ENCODE measurements around the gene BCLAF1.
A peak's percentile ranks its signal among the peaks of the same experiment; 100 is the strongest.

BCLAF1 gene, protein sequence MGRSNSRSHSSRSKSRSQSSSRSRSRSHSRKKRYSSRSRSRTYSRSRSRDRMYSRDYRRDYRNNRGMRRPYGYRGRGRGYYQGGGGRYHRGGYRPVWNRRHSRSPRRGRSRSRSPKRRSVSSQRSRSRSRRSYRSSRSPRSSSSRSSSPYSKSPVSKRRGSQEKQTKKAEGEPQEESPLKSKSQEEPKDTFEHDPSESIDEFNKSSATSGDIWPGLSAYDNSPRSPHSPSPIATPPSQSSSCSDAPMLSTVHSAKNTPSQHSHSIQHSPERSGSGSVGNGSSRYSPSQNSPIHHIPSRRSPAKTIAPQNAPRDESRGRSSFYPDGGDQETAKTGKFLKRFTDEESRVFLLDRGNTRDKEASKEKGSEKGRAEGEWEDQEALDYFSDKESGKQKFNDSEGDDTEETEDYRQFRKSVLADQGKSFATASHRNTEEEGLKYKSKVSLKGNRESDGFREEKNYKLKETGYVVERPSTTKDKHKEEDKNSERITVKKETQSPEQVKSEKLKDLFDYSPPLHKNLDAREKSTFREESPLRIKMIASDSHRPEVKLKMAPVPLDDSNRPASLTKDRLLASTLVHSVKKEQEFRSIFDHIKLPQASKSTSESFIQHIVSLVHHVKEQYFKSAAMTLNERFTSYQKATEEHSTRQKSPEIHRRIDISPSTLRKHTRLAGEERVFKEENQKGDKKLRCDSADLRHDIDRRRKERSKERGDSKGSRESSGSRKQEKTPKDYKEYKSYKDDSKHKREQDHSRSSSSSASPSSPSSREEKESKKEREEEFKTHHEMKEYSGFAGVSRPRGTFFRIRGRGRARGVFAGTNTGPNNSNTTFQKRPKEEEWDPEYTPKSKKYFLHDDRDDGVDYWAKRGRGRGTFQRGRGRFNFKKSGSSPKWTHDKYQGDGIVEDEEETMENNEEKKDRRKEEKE

GRCh38 chr6:136289579-136290409 is at the start of gene BCLAF1:
Gene BCLAF1 (minus strand): TSS chr6:136289846. CDS start chr6:136279866, 9,980 bp downstream.
- H3K9ac ChIP-seq (ENCODE audit: low read depth in 1 of 2, low read length in 2 of 2), result peak within 1 kb of the TSS; percentile 99 to 100
- H3K27ac ChIP-seq (ENCODE audit: low read depth, low read length), result peak within 1 kb of the TSS; percentile 99
- H3K4me3 ChIP-seq (ENCODE audit: low read depth in 1 of 2, low read length in 2 of 2), result peak within 1 kb of the TSS; percentile 96 to 99
- no peaks in the 10 kb centered on the region for H3K27me3 ChIP-seq (ENCODE audit: control insufficient read depth in 1 of 2, insufficient read depth in 2 of 2, low read length in 2 of 2)
- H3K36me3 ChIP-seq (ENCODE audit: control insufficient read depth in 1 of 2, insufficient read depth in 2 of 2, low read length in 2 of 2), result no peaks in the 10 kb centered on the region
- no peaks in the 10 kb centered on the region for H3K9me3 ChIP-seq (ENCODE audit: control insufficient read depth in 1 of 2, low read length in 2 of 2)
- peaks cover 31 to 33% of the 10 kb centered on the region in 2 donors for H3K4me1 ChIP-seq (ENCODE audit: control insufficient read depth in 1 of 2, insufficient read depth in 2 of 2, low read length in 2 of 2)

DNA sequence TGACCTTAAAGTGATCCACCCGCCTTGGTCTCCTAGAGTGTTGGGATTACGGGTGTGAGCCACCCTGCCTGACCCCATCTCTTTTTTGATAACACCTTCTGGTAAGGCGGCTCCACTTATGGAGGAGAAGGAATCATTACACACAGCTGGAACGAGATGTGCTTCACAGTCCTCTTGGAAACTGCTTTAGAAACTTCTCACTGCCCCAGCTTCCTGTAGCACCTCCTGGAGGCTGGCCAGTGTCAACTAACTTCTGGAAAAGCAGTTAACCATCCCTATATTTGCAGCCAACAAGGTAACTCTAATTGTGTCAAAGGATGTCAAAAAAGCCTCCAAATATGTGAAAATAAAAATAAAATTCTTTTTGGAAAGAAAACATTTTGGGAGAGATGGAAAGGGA is 48.8 kb upstream of the BCLAF1 start:
- H3K27ac ChIP-seq (ENCODE audit: low read depth, low read length), result no peak overlapping the region
- H3K36me3 ChIP-seq (ENCODE audit: control insufficient read depth in 1 of 2, insufficient read depth in 2 of 2, low read length in 2 of 2), result no peaks in the 10 kb centered on the region
- no peaks in the 10 kb centered on the region for H3K9me3 ChIP-seq (ENCODE audit: control insufficient read depth in 1 of 2, low read length in 2 of 2)
- no peak overlapping the region for H3K4me3 ChIP-seq (ENCODE audit: low read depth in 1 of 2, low read length in 2 of 2)
- H3K27me3 ChIP-seq (ENCODE audit: control insufficient read depth in 1 of 2, insufficient read depth in 2 of 2, low read length in 2 of 2), result no peaks in the 10 kb centered on the region
- H3K4me1 ChIP-seq (ENCODE audit: control insufficient read depth in 1 of 2, insufficient read depth in 2 of 2, low read length in 2 of 2), result no peaks in the 10 kb centered on the region
- H3K9ac ChIP-seq (ENCODE audit: low read depth in 1 of 2, low read length in 2 of 2), result no peak overlapping the region

DNA sequence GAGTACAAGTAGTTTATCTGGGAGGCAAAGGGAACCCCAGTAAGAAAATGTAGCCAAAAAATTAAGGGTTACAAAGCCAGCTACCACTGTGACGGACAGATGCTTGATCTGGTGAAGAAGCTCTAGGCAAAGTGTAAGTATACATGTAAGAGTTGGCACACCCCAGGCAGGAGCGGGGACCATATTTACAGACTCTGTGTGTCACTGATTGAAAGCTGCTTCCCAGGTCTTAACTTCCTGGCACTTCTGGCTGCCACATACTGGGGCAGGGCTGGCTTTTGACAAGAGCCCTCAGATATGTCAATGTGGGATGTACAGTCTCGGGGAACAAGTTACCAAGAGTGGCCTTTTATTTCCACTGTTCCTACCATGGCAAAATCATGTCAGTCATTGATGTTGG is 48.0 kb upstream of the BCLAF1 start:
- Histone ChIP-seq H3K4me3 (ENCODE audit: low read depth in 1 of 2, low read length in 2 of 2) (no peak overlapping the region), H3K9ac (ENCODE audit: low read depth in 1 of 2, low read length in 2 of 2) (no peak overlapping the region), H3K27ac (ENCODE audit: low read depth, low read length) (no peak overlapping the region), H3K36me3 (ENCODE audit: control insufficient read depth in 1 of 2, insufficient read depth in 2 of 2, low read length in 2 of 2) (no peaks in the 10 kb centered on the region), H3K9me3 (ENCODE audit: control insufficient read depth in 1 of 2, low read length in 2 of 2) (no peaks in the 10 kb centered on the region), H3K4me1 (ENCODE audit: control insufficient read depth in 1 of 2, insufficient read depth in 2 of 2, low read length in 2 of 2) (no peaks in the 10 kb centered on the region), H3K27me3 (ENCODE audit: control insufficient read depth in 1 of 2, insufficient read depth in 2 of 2, low read length in 2 of 2) (no peaks in the 10 kb centered on the region)

DNA sequence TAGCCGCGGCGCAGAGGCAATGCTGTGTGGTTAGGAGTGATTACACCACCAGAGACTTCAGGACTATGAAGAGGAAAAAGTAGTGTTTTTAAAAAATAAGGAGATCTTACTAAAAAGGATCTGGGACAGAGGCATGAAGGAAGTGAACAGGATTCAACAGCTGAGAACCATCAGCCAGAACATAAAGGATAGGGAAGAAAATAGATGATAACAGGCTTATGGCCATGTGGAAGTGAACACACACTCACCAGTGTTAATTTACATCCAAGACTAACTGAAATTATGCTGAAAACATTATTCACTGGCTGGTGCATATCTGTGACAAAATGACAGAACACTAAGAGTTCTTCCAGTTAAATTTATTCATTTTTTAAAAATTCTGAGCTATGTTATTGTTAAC is 47.5 kb upstream of the BCLAF1 start:
- Histone ChIP-seq H3K4me1 (ENCODE audit: control insufficient read depth in 1 of 2, insufficient read depth in 2 of 2, low read length in 2 of 2) (no peaks in the 10 kb centered on the region), H3K9ac (ENCODE audit: low read depth in 1 of 2, low read length in 2 of 2) (no peak overlapping the region), H3K27me3 (ENCODE audit: control insufficient read depth in 1 of 2, insufficient read depth in 2 of 2, low read length in 2 of 2) (no peaks in the 10 kb centered on the region), H3K9me3 (ENCODE audit: control insufficient read depth in 1 of 2, low read length in 2 of 2) (no peaks in the 10 kb centered on the region), H3K36me3 (ENCODE audit: control insufficient read depth in 1 of 2, insufficient read depth in 2 of 2, low read length in 2 of 2) (no peaks in the 10 kb centered on the region), H3K27ac (ENCODE audit: low read depth, low read length) (no peak overlapping the region), H3K4me3 (ENCODE audit: low read depth in 1 of 2, low read length in 2 of 2) (no peak overlapping the region)

DNA sequence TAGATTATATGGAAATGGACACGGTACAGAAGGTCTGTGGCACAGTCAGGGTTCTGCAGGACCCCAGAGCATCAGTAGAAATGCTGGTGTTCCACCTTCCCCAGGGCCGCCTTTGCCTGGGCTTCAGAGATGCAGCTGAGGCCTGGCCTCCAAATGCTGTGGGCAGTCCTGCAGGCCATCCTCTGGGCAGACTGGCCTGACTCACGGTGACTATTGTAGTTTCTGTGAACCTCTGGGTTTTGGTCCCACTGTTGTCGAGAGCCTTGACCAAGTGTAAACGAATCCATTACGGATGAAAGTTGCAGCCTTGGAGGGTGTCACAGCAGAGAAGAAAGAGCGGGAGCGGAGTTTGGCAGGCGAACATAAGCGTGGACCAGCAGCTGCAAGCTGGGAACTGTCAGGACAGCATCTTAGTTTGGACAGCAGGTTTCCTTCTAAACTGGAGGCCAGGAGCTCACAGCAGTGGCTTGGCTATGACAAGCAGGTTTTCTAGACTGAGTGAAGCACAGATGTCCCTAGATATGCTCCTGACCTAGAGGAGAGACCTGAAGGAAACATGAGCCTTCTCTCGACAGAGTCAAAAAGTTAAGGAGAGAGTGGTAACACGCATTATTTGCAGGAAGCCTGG is 46.2 kb upstream of the BCLAF1 start:
- Histone ChIP-seq H3K27ac (ENCODE audit: low read depth, low read length) (no peak overlapping the region), H3K9me3 (ENCODE audit: control insufficient read depth in 1 of 2, low read length in 2 of 2) (no peaks in the 10 kb centered on the region), H3K27me3 (ENCODE audit: control insufficient read depth in 1 of 2, insufficient read depth in 2 of 2, low read length in 2 of 2) (no peaks in the 10 kb centered on the region), H3K4me3 (ENCODE audit: low read depth in 1 of 2, low read length in 2 of 2) (no peak overlapping the region), H3K36me3 (ENCODE audit: control insufficient read depth in 1 of 2, insufficient read depth in 2 of 2, low read length in 2 of 2) (no peaks in the 10 kb centered on the region), H3K9ac (ENCODE audit: low read depth in 1 of 2, low read length in 2 of 2) (no peak overlapping the region), H3K4me1 (ENCODE audit: control insufficient read depth in 1 of 2, insufficient read depth in 2 of 2, low read length in 2 of 2) (no peaks in the 10 kb centered on the region)

DNA sequence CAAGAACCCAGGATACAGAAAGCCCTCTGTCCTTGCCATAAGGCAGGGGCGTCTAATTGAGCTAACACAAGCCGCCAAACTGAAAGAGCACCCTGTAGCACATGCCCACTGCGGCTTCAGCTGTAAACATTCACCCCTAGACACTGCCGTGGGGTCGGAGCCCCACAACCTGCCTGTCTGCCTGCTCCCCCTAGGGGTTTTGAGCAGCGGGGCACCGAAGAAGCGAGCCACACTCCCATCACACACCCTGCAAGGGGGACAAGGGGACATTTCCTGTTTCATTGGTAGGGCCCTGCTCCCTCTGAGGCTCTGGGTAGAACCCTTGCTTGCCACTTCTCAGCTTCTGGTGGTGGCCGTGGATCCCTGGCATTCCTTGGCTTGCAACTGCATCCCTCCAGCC is 45.2 kb upstream of the BCLAF1 start:
- H3K36me3 ChIP-seq (ENCODE audit: control insufficient read depth in 1 of 2, insufficient read depth in 2 of 2, low read length in 2 of 2), result no peaks in the 10 kb centered on the region
- no peak overlapping the region for H3K9ac ChIP-seq (ENCODE audit: low read depth in 1 of 2, low read length in 2 of 2)
- no peak overlapping the region for H3K27ac ChIP-seq (ENCODE audit: low read depth, low read length)
- H3K9me3 ChIP-seq (ENCODE audit: control insufficient read depth in 1 of 2, low read length in 2 of 2), result no peaks in the 10 kb centered on the region
- no peaks in the 10 kb centered on the region for H3K27me3 ChIP-seq (ENCODE audit: control insufficient read depth in 1 of 2, insufficient read depth in 2 of 2, low read length in 2 of 2)
- no peak overlapping the region for H3K4me3 ChIP-seq (ENCODE audit: low read depth in 1 of 2, low read length in 2 of 2)
- no peaks in the 10 kb centered on the region for H3K4me1 ChIP-seq (ENCODE audit: control insufficient read depth in 1 of 2, insufficient read depth in 2 of 2, low read length in 2 of 2)

GRCh38 chr6:136334465-136334846 is 44.8 kb upstream of the BCLAF1 start:
- no peaks in the 10 kb centered on the region for H3K36me3 ChIP-seq (ENCODE audit: control insufficient read depth in 1 of 2, insufficient read depth in 2 of 2, low read length in 2 of 2)
- no peak overlapping the region for H3K9ac ChIP-seq (ENCODE audit: low read depth in 1 of 2, low read length in 2 of 2)
- no peaks in the 10 kb centered on the region for H3K4me1 ChIP-seq (ENCODE audit: control insufficient read depth in 1 of 2, insufficient read depth in 2 of 2, low read length in 2 of 2)
- no peaks in the 10 kb centered on the region for H3K27me3 ChIP-seq (ENCODE audit: control insufficient read depth in 1 of 2, insufficient read depth in 2 of 2, low read length in 2 of 2)
- no peak overlapping the region for H3K27ac ChIP-seq (ENCODE audit: low read depth, low read length)
- H3K4me3 ChIP-seq (ENCODE audit: low read depth in 1 of 2, low read length in 2 of 2), result no peak overlapping the region
- H3K9me3 ChIP-seq (ENCODE audit: control insufficient read depth in 1 of 2, low read length in 2 of 2), result no peaks in the 10 kb centered on the region

- Histone ChIP-seq H3K27ac (ENCODE audit: low read depth, low read length) (no peak overlapping the region), H3K4me1 (ENCODE audit: control insufficient read depth in 1 of 2, insufficient read depth in 2 of 2, low read length in 2 of 2) (no peaks in the 10 kb centered on the region)
Measured at GRCh38 chr6:136333824-136334464, 44.3 kb upstream of the BCLAF1 start.

DNA sequence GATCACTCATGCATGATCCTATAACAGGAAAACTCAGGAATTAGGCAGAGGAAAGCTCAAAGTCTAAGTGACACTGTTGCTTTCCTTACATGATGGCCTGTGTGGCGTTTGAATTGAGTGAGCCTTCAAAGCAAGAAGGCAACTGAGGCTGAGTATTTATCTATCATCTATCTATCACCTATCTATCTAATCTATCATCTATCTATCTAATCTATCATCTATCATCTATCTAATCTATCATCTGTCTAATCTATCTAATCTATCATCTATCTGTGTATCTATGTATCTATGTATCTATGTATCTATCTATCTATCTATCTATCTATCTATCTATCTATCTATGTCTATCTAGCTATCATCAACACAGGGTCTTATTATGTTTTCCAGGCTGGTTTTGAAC is 41.8 kb upstream of the BCLAF1 start:
- H3K27ac ChIP-seq (ENCODE audit: low read depth, low read length), result no peak overlapping the region
- no peaks in the 10 kb centered on the region for H3K4me1 ChIP-seq (ENCODE audit: control insufficient read depth in 1 of 2, insufficient read depth in 2 of 2, low read length in 2 of 2)
- H3K9me3 ChIP-seq (ENCODE audit: control insufficient read depth in 1 of 2, low read length in 2 of 2), result no peaks in the 10 kb centered on the region
- no peaks in the 10 kb centered on the region for H3K36me3 ChIP-seq (ENCODE audit: control insufficient read depth in 1 of 2, insufficient read depth in 2 of 2, low read length in 2 of 2)
- no peaks in the 10 kb centered on the region for H3K27me3 ChIP-seq (ENCODE audit: control insufficient read depth in 1 of 2, insufficient read depth in 2 of 2, low read length in 2 of 2)
- no peak overlapping the region for H3K4me3 ChIP-seq (ENCODE audit: low read depth in 1 of 2, low read length in 2 of 2)
- H3K9ac ChIP-seq (ENCODE audit: low read depth in 1 of 2, low read length in 2 of 2), result no peak overlapping the region

More at GRCh38 chr6:136333824-136334464, 44.3 kb upstream of the BCLAF1 start:
- no peaks in the 10 kb centered on the region for H3K36me3 ChIP-seq (ENCODE audit: control insufficient read depth in 1 of 2, insufficient read depth in 2 of 2, low read length in 2 of 2)
- no peaks in the 10 kb centered on the region for H3K27me3 ChIP-seq (ENCODE audit: control insufficient read depth in 1 of 2, insufficient read depth in 2 of 2, low read length in 2 of 2)
- no peak overlapping the region for H3K4me3 ChIP-seq (ENCODE audit: low read depth in 1 of 2, low read length in 2 of 2)
- H3K9ac ChIP-seq (ENCODE audit: low read depth in 1 of 2, low read length in 2 of 2), result no peak overlapping the region
- no peaks in the 10 kb centered on the region for H3K9me3 ChIP-seq (ENCODE audit: control insufficient read depth in 1 of 2, low read length in 2 of 2)

All from duodenal mucosa (tissue), 2 donors.